Activated B cell treated with CpG ODN at 0.5 μM for 24 hours (primary cell): ENCODE results near the gene PNKP. TPM values are rescaled to one million over a fixed set of nuclear protein-coding genes. Genes with fewer than 3 reads are reported as not detected.

Experiments
- ATAC-seq: fragments of 200-7000 bp; cut with Tn5 transposase; one replicate; pipeline ENCODE4 v1.10.0; 2021; ENCODE audit warnings: low read depth, mild to moderate bottlenecking, moderate library complexity
- CTCF ChIA-PET: fragments of 350-600 bp; sonication (Branson Sonifier 250); formaldehyde crosslinking; loops from one replicate; lab custom pipeline; 2021; ENCODE audit warnings: antibody characterized with exemption; lab: Charles Lee
- POLR2A ChIA-PET: fragments of 350-600 bp; sonication (Branson Sonifier 250); formaldehyde crosslinking; loops from one replicate; lab custom pipeline; 2021; ENCODE audit warnings: antibody characterized with exemption; lab: Charles Lee
- DNase-seq: peaks from one replicate; pipeline ENCODE4 v3.0.0; 2022
- H3K27ac Mint-ChIP-seq: one replicate; pipeline ENCODE4 v1.8.0; 2020; ENCODE audit warnings: mixed read lengths
- H3K27me3 Mint-ChIP-seq: one replicate; pipeline ENCODE4 v1.8.0; 2021; ENCODE audit warnings: mixed read lengths
- H3K36me3 Mint-ChIP-seq: one replicate; pipeline ENCODE4 v1.8.0; 2021; ENCODE audit warnings: low read depth, mixed read lengths
- H3K4me1 Mint-ChIP-seq: one replicate; pipeline ENCODE4 v1.8.0; 2021; ENCODE audit warnings: mixed read lengths
- H3K4me3 Mint-ChIP-seq: one replicate; pipeline ENCODE4 v1.8.0; 2020; ENCODE audit warnings: mild to moderate bottlenecking, mixed read lengths
- H3K9me3 Mint-ChIP-seq: one replicate; pipeline ENCODE4 v1.8.0; 2020; ENCODE audit warnings: mixed read lengths
- intact Hi-C: fragments of 100-400 bp; cut with micrococcal nuclease; formaldehyde crosslinking; loops from one replicate; pipeline ENCODE4 v1.15.1; 2024
- total RNA-seq: library from RNA; stranded (reverse); gene quantifications from 2 replicates; pipeline ENCODE4 v1.2.3, GENCODE V29; 2022
- TF ChIP-seq, protein P1 (sequence below): fragments of 200-600 bp; IDR thresholded peaks from one replicate; pipeline ENCODE4 v1.8.0; 2022; ENCODE audit warnings: antibody characterized with exemption, mild to moderate bottlenecking

The PNKP gene
- total RNA-seq, 1 donor from 2014 or later, result 205 TPM

DNA sequence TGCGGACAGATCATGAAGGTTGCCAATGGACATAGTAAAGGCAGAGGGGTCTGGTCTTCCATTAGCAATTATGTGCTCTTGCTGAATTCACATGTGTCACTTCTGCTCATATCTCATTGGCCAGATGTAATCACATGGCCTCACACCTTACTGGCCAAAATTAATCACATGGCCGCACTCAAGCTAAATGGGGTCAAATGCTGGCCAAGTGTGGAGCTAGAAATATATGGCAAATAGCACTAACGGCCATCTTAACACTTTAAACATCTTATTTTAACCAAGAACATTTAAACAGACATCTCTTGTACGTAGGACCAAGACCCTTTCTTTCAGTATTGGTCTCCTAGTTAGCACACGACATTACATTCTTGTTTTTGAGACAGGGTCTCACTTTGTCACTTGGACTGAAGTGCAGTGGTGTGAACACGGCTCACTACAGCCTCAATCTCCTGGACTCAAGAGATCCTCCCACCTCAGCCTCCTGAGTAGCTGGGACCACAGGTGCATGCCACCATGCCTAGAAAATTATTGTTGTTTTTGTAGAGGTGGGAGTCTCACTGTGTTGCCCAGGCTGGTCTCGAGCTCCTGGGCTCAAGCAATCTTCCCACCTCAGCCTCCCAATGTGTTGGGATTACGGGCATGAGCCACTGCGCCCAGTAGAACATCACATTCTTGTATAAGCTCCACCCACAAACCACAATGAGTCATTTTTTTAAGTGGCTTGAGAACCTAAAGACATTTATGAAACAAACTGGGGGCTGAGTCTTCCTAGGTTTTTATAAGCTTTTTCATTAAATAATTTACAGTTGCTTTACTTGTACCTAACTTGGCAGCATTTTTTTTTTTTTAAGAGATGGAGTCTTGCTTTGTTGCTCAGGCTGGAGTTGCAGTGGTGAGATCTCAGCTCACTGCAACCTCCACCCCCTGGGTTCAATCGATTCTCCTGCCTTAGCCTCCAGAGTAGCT is 19.4 kb downstream of the PNKP start:
- intact Hi-C loops, result no loop called here
- TF ChIP-seq, protein P1, sequence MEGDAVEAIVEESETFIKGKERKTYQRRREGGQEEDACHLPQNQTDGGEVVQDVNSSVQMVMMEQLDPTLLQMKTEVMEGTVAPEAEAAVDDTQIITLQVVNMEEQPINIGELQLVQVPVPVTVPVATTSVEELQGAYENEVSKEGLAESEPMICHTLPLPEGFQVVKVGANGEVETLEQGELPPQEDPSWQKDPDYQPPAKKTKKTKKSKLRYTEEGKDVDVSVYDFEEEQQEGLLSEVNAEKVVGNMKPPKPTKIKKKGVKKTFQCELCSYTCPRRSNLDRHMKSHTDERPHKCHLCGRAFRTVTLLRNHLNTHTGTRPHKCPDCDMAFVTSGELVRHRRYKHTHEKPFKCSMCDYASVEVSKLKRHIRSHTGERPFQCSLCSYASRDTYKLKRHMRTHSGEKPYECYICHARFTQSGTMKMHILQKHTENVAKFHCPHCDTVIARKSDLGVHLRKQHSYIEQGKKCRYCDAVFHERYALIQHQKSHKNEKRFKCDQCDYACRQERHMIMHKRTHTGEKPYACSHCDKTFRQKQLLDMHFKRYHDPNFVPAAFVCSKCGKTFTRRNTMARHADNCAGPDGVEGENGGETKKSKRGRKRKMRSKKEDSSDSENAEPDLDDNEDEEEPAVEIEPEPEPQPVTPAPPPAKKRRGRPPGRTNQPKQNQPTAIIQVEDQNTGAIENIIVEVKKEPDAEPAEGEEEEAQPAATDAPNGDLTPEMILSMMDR, result no peak
- ATAC-seq, result no peak
- H3K27me3 Mint-ChIP-seq, result no peaks in the 10 kb centered on the region
- H3K4me3 Mint-ChIP-seq, result peak overlapping the region; percentile 32
- DNase-seq, result no peak
- peaks cover 2% of the 10 kb centered on the region for H3K9me3 Mint-ChIP-seq
- H3K36me3 Mint-ChIP-seq, result peaks cover 3% of the 10 kb centered on the region
- CTCF ChIA-PET, result no interaction called here
- H3K27ac Mint-ChIP-seq, result peak overlapping the region; percentile 15
- POLR2A ChIA-PET, result interaction anchor here (0.7 to 2.9 kb wide), 11 partner anchors 20 to 656 kb away, joined by 3 to 20 read pairs (median 5); partner anchors contain the start of genes AKT1S1, FUZ, PNKP and RRAS
- peaks cover 68% of the 10 kb centered on the region for H3K4me1 Mint-ChIP-seq

DNA sequence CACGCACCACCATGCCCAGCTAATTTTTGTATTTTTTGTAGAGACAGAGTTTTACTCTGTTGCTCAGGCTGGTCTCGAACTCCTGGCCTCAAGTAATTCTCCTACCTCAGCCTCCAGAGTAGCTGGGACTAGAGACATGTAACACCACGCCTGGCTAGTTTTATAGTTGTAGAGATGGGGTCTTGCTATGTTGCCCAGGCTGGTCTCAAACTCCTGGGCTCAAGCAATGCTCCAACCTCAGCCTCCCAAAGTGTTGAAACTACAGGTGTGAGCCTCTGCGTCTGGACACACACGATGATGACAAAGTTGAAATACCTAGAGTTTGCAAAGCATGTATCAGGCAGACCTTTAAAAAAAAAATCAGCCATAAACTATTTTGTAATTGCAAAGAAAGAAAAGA is 21.0 kb downstream of the PNKP start:
- Mint-ChIP-seq H3K27me3 (no peaks in the 10 kb centered on the region), H3K27ac (peak overlapping the region; percentile 50), H3K4me1 (peaks cover 64% of the 10 kb centered on the region), H3K36me3 (peaks cover 1% of the 10 kb centered on the region), H3K4me3 (no peak overlapping the region), H3K9me3 (peaks cover 2% of the 10 kb centered on the region)
- no peak for DNase-seq
- intact Hi-C loops, result no loop called here
- ChIA-PET POLR2A (no interaction called here), CTCF (no interaction called here)
- TF ChIP-seq, protein P1, result no peak
- ATAC-seq, result no peak

- peaks cover 64% of the 10 kb centered on the region for H3K4me1 Mint-ChIP-seq
- POLR2A ChIA-PET, result interaction anchor here (1.0 to 2.3 kb wide), 4 partner anchors 23 to 45 kb away, joined by 3 to 16 read pairs (median 10); partner anchors contain the start of genes AKT1S1, FUZ and TBC1D17
These were observed 22.0 kb downstream of the PNKP start for GRCh38 chr19:49845414-49845813.

DNA sequence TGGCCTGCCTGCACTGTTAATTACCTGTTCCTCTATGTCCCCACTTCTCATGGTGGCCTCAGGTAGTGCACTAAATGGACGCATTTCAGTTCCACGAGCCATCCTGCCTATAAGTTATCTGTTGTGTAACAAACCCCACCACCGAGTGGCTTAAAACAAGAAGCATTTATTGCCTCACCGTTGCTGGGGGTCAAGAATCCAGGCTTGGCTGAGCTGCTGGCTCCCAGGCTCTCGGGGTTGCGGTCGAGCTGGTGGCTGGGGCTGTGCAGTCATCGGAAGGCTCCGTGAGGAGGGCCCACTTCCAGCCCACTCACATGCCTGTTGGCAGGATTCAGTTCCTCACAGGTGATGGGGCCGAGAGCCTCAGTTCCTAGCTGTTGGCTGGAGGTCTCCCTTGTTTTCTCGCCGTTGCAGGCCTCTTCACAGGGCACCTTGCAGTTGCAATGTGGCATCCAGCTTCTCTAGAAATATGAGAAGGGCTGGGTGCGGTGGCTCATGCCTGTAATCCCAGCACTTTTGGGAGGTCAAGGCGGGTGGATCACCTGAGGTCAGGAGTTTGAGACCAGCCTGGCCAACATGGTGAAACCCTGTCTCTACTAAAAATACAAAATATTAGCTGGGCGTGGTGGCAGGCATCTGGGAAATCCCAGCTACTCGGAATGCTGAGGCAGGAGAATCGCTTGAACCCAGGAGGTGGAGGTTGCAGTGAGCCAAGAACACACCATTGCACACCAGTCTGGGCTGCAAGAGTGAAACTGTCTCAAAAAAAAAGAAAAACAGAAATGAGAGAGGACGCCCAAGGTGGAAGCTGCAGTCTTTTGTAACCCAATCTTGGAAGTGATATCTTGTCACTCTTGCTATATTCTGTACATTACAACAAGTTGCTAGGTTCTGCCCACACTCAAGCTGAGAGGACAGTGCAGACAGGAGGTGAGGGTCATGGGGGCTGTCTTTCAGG is 23.0 kb downstream of the PNKP start:
- CTCF ChIA-PET, result no interaction called here

More at GRCh38 chr19:49845414-49845813, 22.0 kb downstream of the PNKP start:
- intact Hi-C loops, result no loop called here
- H3K27ac Mint-ChIP-seq, result peak overlapping the region; percentile 82
- peaks cover 5% of the 10 kb centered on the region for H3K36me3 Mint-ChIP-seq
- H3K27me3 Mint-ChIP-seq, result no peaks in the 10 kb centered on the region
- no peak for ATAC-seq
- peaks cover 2% of the 10 kb centered on the region for H3K9me3 Mint-ChIP-seq
- DNase-seq, result no peak
- CTCF ChIA-PET, result no interaction called here
- H3K4me3 Mint-ChIP-seq, result no peak overlapping the region
- TF ChIP-seq, protein P1, result no peak

More for the DNA sequence above, 23.0 kb downstream of the PNKP start:
- POLR2A ChIA-PET, result interaction anchor here (0.7 to 2.3 kb wide), 12 partner anchors 16 to 666 kb away, joined by 3 to 20 read pairs (median 6); partner anchors contain the start of genes AKT1S1, FUZ, IL4I1 and MED25
- H3K36me3 Mint-ChIP-seq, result peaks cover 14% of the 10 kb centered on the region
- H3K27ac Mint-ChIP-seq, result peak overlapping the region; percentile 82
- peak overlapping the region; percentile 45 for H3K4me3 Mint-ChIP-seq
- peaks cover 2% of the 10 kb centered on the region for H3K9me3 Mint-ChIP-seq
- TF ChIP-seq, protein P1, result no peak
- H3K27me3 Mint-ChIP-seq, result no peaks in the 10 kb centered on the region
- H3K4me1 Mint-ChIP-seq, result peaks cover 55% of the 10 kb centered on the region
- DNase-seq (no peak), ATAC-seq (no peak)
- intact Hi-C loops, result no loop called here
